HL-60 (cell line): ENCODE results near the gene PGBD5.

Experiments
- DNase-seq, 2 experiments: peaks; one replicate each; pipeline ENCODE4 v3.0.0-alpha.2; 2010 to 2020; ENCODE audit warnings: low read depth in 1 of 2, low spot score in 1 of 2
- H3K27ac ChIP-seq: fragments of 250-450 bp; sonication (Bioruptor Pico); replicated peaks from 2 replicates; pipeline ENCODE4 v1.5.1; 2020; ENCODE audit warnings: mild to moderate bottlenecking, moderate library complexity
- H3K27me3 ChIP-seq: fragments of 250-450 bp; sonication (Bioruptor Pico); 2 replicates; pipeline ENCODE4 v1.5.1; 2021; ENCODE audit warnings: mild to moderate bottlenecking, moderate library complexity; ENCODE audit not compliant: insufficient read depth, poor library complexity, severe bottlenecking
- H3K4me3 ChIP-seq: replicated peaks from 2 replicates; pipeline ENCODE4 v1.5.1; 2011; ENCODE audit warnings: mild to moderate bottlenecking, control low read depth, low read length; ENCODE audit not compliant: insufficient read depth
- CTCF ChIP-seq: IDR thresholded peaks from one replicate; pipeline ENCODE4 v1.5.1; 2011; ENCODE audit warnings: low read length, control low read depth, inconsistent platforms; ENCODE audit not compliant: insufficient read depth
- GABPA ChIP-seq: IDR thresholded peaks from 2 replicates; pipeline ENCODE4 v1.6.1; 2012; ENCODE audit warnings: low read depth
- POLR2AphosphoS5 ChIP-seq: IDR thresholded peaks from 2 replicates; pipeline ENCODE4 v1.6.1; 2012; ENCODE audit warnings: low read depth
- REST ChIP-seq: IDR thresholded peaks from 2 replicates; pipeline ENCODE4 v1.6.1; 2012; ENCODE audit warnings: low read depth; ENCODE audit not compliant: insufficient replicate concordance
- SPI1 ChIP-seq: IDR thresholded peaks from 2 replicates; pipeline ENCODE4 v1.6.1; 2012; ENCODE audit warnings: low read depth, mild to moderate bottlenecking, borderline replicate concordance

PGBD5 gene

GRCh38 chr1:230307213-230307612 is 118.9 kb downstream of the PGBD5 start:
- no peak for DNase-seq
- TF ChIP-seq REST: no peak
- no peak for TF ChIP-seq POLR2AphosphoS5
- TF ChIP-seq SPI1: no peak
- TF ChIP-seq GABPA: no peak
- no peak for TF ChIP-seq CTCF
- Histone ChIP-seq H3K27me3 (no peaks in the 10 kb centered on the region), H3K4me3 (no peak overlapping the region), H3K27ac (no peak overlapping the region)

GRCh38 chr1:230306169-230306568 is 120.0 kb downstream of the PGBD5 start:
- no peaks in the 10 kb centered on the region for H3K27me3 ChIP-seq
- peak; percentile 15 to 35 for DNase-seq
- no peak overlapping the region for H3K27ac ChIP-seq
- H3K4me3 ChIP-seq: no peak overlapping the region
- no peak for TF ChIP-seq POLR2AphosphoS5
- TF ChIP-seq SPI1: no peak
- no peak for TF ChIP-seq GABPA
- no peak for TF ChIP-seq CTCF

- H3K27ac ChIP-seq: no peak overlapping the region
- TF ChIP-seq REST: no peak
- peak; percentile 70 for TF ChIP-seq SPI1
- H3K4me3 ChIP-seq: no peak overlapping the region
- no peaks in the 10 kb centered on the region for H3K27me3 ChIP-seq
- peak in 1 of 2 experiments; percentile 23 for DNase-seq
These were observed 122.3 kb downstream of the PGBD5 start for GRCh38 chr1:230303822-230304221.

GRCh38 chr1:230303069-230303468 is 123.1 kb downstream of the PGBD5 start:
- H3K27ac ChIP-seq: no peak overlapping the region
- TF ChIP-seq SPI1 (no peak), POLR2AphosphoS5 (no peak)
- DNase-seq: no peak

GRCh38 chr1:230301822-230302221 is 124.3 kb downstream of the PGBD5 start:
- TF ChIP-seq REST: no peak
- no peak for TF ChIP-seq CTCF
- TF ChIP-seq POLR2AphosphoS5: no peak
- H3K27ac ChIP-seq: no peak overlapping the region

More at GRCh38 chr1:230303069-230303468, 123.1 kb downstream of the PGBD5 start:
- no peak overlapping the region for H3K4me3 ChIP-seq
- H3K27me3 ChIP-seq: no peaks in the 10 kb centered on the region

More at GRCh38 chr1:230301822-230302221, 124.3 kb downstream of the PGBD5 start:
- Histone ChIP-seq H3K4me3 (no peak overlapping the region), H3K27me3 (no peaks in the 10 kb centered on the region)
- DNase-seq: no peak
